Fibroblast of the aortic adventitia (primary cell): ENCODE results near the gene BTK. TPM values are rescaled to one million over a fixed set of nuclear protein-coding genes. Genes with fewer than 3 reads are reported as not detected.

Source experiments
- DNase-seq: peaks from one replicate; pipeline ENCODE4 v3.0.0-alpha.2; 2010; ENCODE audit warnings: low read depth
- H3K4me3 ChIP-seq: 2 replicates; pipeline ENCODE4 v1.5.1; 2011; ENCODE audit warnings: low read depth, mild to moderate bottlenecking, control low read depth, low read length, moderate library complexity
- total RNA-seq: library from RNA; depleted of rRNA; stranded (reverse); fragments of >200 nt; gene quantifications from 2 replicates; pipeline ENCODE4 v1.2.3, GENCODE V29; 2012; ENCODE audit warnings: low replicate concordance
- TF ChIP-seq, protein P1 (sequence below): IDR thresholded peaks from 2 replicates; pipeline ENCODE4 v1.5.1; 2011; ENCODE audit warnings: mild to moderate bottlenecking, low read length, control low read depth, inconsistent platforms; ENCODE audit not compliant: insufficient read depth

The BTK gene
- not detected in 2 replicates for total RNA-seq

DNA sequence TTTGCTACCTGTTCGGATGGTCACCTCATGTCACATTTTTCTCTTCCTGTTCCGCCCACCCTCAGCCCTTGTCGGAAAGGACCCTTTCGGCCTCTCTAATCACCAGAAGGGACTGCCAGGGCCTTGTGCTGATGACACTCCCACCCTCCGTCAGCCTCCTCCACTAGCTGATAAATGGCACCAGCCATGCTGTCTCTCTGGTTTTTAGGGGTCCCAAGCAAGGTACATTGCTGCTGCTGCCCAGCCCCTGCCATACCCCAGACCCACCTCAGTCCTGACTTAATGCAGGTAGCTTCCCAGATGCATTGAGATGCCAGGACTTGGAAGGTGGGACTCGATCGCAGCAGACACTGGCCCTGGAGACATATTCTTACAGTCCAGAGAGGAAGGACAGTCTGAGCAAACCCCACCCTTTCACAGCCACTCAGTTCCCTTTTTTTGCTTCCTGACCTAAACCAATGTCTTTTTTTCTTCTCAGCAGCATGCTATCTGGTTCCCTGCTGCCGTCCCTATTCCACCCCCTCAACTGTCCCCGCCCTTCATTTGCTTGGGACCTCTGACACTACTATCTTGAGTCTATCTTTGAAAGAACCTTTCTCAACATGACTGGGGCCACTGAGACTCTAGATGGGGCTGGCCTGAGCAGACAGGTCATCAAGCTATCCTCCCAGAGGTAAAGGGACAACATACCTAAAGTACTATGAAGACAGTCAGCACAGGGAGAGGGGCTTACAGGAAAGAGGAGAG, at the start of gene BTK:
Gene BTK, minus strand, starts transcription at position 397 of the 747 bp plus-strand sequence. CDS start 10,907 bp downstream, outside the sequence.
- TF ChIP-seq, protein P1, sequence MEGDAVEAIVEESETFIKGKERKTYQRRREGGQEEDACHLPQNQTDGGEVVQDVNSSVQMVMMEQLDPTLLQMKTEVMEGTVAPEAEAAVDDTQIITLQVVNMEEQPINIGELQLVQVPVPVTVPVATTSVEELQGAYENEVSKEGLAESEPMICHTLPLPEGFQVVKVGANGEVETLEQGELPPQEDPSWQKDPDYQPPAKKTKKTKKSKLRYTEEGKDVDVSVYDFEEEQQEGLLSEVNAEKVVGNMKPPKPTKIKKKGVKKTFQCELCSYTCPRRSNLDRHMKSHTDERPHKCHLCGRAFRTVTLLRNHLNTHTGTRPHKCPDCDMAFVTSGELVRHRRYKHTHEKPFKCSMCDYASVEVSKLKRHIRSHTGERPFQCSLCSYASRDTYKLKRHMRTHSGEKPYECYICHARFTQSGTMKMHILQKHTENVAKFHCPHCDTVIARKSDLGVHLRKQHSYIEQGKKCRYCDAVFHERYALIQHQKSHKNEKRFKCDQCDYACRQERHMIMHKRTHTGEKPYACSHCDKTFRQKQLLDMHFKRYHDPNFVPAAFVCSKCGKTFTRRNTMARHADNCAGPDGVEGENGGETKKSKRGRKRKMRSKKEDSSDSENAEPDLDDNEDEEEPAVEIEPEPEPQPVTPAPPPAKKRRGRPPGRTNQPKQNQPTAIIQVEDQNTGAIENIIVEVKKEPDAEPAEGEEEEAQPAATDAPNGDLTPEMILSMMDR: no peak
- no peak for DNase-seq

DNA sequence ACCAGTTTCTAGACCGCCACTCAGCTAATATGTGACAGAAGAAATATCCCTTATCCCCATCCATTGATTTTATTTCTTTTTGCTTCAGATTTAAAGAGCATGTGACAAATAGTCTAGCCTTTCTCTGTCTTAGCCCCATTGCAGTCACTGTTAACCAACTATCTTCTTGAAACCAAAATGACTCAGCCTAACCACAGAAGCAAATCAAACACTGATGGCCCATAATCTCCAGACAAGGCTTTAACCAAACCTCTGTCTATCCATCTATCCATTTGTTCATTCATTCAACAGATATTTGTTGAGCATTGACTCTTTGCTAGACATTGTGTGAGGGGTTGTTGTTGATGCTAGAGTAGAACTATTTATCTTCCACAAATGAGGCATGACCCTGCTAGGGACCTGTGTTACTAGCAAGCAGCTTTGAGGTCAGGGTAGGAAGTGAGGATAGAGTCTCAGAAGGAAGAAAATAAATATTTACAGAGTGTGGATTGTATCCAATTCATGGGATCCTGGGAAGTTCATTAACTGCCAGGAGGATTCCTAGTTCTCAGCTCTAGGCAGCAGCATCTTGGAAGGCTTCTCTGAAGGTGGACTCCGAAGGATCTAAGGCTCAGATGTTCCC, 44.6 kb upstream of the BTK start:
- DNase-seq: no peak
- TF ChIP-seq, protein P1: no peak
- no peak overlapping the region for H3K4me3 ChIP-seq

More for the DNA sequence above, at the start of gene BTK:
- no peak within 1 kb of the TSS for H3K4me3 ChIP-seq

DNA sequence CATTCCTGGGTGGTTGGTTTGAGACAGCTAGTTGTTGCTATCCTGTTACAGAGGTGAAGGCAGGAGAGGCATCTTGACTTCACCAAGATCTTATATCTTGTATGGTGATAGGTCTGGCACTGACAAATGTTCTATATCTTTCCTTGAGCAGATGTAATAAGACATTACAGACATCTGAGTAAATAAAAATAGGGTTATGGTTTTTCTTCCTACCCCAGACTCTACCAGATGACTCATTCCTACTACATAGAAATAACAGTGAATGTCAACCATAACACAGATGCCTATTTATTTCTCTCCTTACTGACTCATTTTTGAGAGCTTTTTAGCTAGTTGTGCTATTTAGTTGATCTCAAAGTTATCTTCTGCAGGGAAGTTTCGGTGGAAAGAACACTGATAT, 43.9 kb upstream of the BTK start:
- DNase-seq: no peak
- H3K4me3 ChIP-seq: no peak overlapping the region
- TF ChIP-seq, protein P1: no peak

DNA sequence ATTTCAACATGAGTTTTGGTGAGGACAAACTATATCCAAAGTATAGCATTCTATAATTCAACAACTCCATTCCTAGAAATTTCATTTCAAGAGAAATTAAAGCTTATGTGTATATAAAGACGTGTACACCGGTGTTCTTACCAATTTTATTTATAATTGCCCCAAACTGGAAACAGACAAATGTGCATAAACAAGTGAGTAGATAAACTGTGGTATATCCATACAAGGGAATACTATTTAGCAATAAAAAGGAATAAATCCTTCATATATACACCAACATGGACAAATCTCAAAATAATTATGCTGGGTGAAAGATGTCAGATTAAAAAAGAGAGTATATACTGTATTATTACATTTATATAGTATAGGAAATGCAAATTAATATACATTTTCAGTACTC, 42.0 kb upstream of the BTK start:
- H3K4me3 ChIP-seq: no peak overlapping the region
- TF ChIP-seq, protein P1: no peak
- DNase-seq: no peak

DNA sequence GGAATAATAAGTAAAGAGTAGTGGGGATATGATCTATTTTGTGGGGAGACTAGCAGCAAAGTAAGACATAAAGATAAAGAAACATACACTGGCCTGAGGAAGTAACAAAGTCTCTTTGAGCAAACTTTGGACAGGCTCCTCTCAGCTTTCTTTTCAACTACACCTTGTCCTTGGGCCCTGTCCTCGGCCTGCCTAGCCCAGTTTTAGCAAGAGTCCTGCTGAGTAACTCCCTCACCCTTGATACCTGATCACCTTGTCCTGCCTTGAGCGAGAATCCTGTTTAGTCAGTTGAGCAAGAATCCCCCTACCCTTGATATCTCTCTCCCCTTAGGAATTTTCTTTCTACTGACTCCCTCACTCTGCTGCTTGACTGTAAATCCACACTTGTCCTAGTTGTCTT, 33.5 kb upstream of the BTK start:
- DNase-seq: no peak
- H3K4me3 ChIP-seq: no peak overlapping the region
- TF ChIP-seq, protein P1: no peak

DNA sequence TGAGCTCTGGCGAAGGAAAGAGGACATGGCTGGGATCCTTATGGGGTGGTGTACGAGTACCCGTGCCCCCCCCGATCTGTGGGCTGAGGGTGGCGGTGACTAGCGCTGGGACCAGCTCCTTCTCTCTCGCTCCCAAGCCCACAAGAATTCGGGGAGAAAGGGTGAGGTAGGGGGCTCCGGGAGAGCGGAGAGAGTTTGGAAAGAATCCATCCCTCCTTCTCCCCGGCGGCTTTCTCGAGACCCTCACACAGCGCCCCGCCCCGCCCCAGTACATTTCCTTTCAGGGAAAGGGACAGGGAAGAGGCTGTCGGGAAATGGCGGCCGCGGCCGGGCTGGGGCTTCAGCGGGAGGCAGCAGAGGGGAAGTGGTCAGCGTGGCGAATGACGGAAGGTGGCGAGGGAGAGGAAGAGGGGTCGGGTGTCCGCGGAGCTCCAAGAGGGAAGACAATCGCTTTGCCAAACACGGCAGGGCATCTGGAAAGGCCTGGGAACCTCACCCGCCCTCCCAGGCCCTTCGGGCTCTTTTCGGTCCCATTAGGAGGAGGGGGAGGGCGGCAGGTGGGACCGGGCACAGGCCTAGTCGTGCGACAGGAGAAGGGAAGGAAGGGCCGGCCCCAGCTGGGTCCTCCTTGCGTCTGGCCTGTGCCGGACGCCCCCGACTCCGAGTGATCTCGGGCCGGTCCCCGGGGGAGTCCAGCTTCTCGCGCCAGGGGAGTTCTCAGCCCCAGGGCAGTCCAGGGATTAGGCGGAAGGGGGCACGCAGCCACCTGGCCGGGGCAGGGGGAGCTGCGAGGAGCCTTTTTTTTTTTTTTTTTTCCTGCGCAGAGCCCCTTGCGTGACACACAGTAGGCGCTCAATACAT, 32.2 kb upstream of the BTK start:
- H3K4me3 ChIP-seq: peak overlapping the region; percentile 49
- TF ChIP-seq, protein P1: no peak
- DNase-seq: no peak
